ENCODE measurements around the gene TMEM35B.
"Not testable (repeated sequence)": the region's sequence is repeated elsewhere in the genome, so short reads cannot be mapped to it uniquely, and the experiment has no call there.

The TMEM35B gene

DNA sequence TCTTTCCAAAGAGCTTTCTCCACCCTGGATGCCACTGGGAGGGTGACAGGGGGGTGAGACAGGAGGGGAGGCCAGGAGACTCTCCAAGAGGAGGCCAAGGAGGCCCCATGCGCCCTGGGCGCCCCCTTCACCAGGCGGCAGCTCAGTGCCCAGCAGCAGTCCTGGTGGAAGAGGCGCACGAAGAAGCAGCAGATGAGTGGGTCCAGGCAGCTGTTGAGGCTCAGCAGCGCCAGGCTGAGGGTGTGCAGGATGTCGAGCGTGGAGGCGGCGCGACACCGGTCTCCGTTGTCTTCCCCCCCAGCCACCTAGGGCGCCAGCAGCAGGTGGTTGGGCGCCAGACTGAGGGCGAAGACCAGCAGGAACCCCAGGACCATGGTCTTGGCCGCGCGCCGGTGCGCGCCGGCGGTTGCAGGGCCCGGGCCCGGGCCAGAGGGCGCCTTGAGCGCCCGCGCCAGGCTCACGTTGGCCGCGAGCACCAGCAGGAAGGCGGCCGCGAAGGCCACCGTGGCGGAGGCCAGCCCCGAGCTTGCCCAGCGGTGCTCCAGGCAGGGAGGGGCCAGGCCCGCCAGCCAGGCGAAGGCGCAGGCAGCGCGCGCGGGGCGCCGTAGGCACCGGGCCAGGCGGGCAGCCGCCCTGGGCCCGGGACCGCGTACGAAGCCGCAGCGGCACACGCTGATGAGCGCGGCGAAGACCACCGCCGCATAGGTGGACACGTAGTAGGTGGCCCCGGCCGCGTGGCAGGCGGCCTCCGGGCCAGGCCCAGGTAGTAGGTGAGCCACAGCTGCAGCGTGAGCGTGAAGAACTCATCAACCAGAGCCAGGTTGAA is 8.6 kb downstream of the TMEM35B start:
- DNase-seq (ENCODE audit: insufficient read length, low spot score) (no peak), FAIRE-seq (no peak)
- TF ChIP-seq CTCF (IDR thresholded peaks at IDR 0.05; ENCODE audit: insufficient read depth, missing control alignments): no peak

GRCh38 chr1:34975771-34976170 is 9.4 kb downstream of the TMEM35B start:
- no peak for DNase-seq (ENCODE audit: insufficient read length, low spot score)
- TF ChIP-seq CTCF (IDR thresholded peaks at IDR 0.05; ENCODE audit: insufficient read depth, missing control alignments): no peak
- FAIRE-seq: no peak

DNA sequence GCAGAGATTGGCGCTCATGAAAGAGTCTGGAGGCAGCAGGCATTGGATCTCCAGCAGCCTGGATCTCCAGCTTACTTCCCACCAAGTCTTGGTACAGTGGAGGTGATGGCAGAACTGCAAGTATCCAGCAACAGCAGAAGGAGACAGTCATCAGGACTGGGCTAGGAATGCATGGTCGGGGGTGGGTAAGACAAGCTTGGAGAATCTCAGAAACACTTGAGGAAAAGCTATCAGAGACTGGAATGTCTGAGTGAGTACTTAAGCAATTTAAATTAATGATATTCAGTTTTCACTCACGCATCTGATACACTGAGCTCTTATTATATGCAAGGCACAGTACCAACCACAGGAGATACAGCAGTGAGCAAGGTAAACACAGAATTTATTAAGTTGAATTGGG is 9.8 kb downstream of the TMEM35B start:
- no peak for TF ChIP-seq CTCF (IDR thresholded peaks at IDR 0.05; ENCODE audit: insufficient read depth, missing control alignments)
- FAIRE-seq (no peak), DNase-seq (ENCODE audit: insufficient read length, low spot score) (no peak)

DNA sequence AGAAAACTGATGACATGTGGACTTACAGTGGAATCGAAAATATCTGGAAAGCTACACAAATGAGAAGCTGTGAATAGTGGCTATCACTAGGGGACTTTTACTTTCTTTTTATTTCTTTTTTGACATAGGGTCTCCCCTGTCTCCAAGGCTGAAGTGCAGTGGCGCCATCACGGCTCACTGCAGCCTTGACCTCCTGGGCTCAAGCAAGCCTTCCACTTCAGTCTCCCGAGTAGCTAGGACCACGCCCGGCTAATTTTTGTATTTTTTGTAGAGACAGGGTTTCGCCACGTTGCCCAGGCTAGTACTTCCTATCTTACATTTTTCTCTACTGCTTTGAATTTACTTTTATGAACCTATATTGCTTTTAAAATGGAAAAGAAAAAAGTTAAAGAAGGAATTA is 10.5 kb downstream of the TMEM35B start:
- FAIRE-seq (no peak), DNase-seq (ENCODE audit: insufficient read length, low spot score) (no peak)
- TF ChIP-seq CTCF (IDR thresholded peaks at IDR 0.05; ENCODE audit: insufficient read depth, missing control alignments): no peak

GRCh38 chr1:34973326-34973725 is 11.8 kb downstream of the TMEM35B start:
- TF ChIP-seq CTCF (IDR thresholded peaks at IDR 0.05; ENCODE audit: insufficient read depth, missing control alignments): no peak
- no peak for FAIRE-seq
- DNase-seq (ENCODE audit: insufficient read length, low spot score): no peak

DNA sequence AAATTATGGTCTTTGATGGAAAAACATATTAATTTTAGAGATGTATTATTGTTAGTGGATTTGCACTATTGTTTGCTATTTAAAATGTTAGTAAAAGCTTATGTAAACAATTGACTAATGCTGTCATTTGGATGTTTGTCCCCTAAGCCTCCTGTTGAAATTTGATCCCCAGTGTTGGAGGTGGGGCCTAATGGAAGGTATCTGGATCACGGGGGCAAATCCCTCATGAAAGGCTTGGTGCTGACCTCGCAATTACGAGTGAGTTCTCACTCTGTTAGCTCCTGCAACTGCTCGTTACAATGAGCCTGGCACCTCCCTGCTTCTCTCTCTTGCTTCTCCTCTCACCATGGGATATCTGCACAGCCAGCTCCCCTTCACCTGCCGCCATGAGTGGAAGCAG is 14.3 kb downstream of the TMEM35B start:
- FAIRE-seq (no peak), DNase-seq (ENCODE audit: insufficient read length, low spot score) (no peak)
- TF ChIP-seq CTCF (IDR thresholded peaks at IDR 0.05; ENCODE audit: insufficient read depth, missing control alignments): no peak

- no peak for DNase-seq (ENCODE audit: insufficient read length, low spot score)
- no peak for TF ChIP-seq CTCF (IDR thresholded peaks at IDR 0.05; ENCODE audit: insufficient read depth, missing control alignments)
- FAIRE-seq: no peak
Measured at GRCh38 chr1:34970220-34970735, 14.9 kb downstream of the TMEM35B start.

- not testable (repeated sequence) for FAIRE-seq
Measured at GRCh38 chr1:34968297-34968696, 16.9 kb downstream of the TMEM35B start.

DNA sequence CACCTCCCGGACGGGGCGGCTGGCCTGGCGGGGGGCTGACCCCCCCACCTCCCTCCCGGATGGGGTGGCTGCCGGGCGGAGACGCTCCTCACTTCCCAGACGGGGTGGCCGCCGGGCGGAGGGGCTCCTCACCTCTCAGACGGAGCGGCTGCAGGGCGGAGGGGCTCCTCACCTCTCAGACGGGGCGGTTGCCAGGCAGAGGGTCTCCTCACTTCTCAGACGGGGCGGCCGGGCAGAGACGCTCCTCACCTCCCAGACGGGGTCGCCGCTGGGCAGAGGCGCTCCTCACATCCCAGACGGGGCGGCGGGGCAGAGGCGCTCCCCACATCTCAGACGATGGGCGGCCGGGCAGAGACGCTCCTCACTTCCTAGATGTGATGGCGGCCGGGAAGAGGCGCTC is 17.5 kb downstream of the TMEM35B start:
- DNase-seq (ENCODE audit: insufficient read length, low spot score); FAIRE-seq: not testable (repeated sequence)

More at GRCh38 chr1:34968297-34968696, 16.9 kb downstream of the TMEM35B start:
- DNase-seq (ENCODE audit: insufficient read length, low spot score): not testable (repeated sequence)

Measured in D721Med (cell line).